Activated naive CD8-positive, alpha-beta T cell (primary cell): ENCODE measurements around the gene NDEL1.

ENCODE experiments used
- H3K27ac Mint-ChIP-seq: one replicate; pipeline ENCODE4 v1.8.0; 2021; ENCODE audit warnings: mixed read lengths
- H3K27me3 Mint-ChIP-seq: one replicate; pipeline ENCODE4 v1.8.0; 2021; ENCODE audit warnings: mixed read lengths
- H3K36me3 Mint-ChIP-seq: one replicate; pipeline ENCODE4 v1.8.0; 2021; ENCODE audit warnings: mixed read lengths
- H3K4me1 Mint-ChIP-seq: one replicate; pipeline ENCODE4 v1.8.0; 2021; ENCODE audit warnings: low read depth, mixed read lengths
- H3K4me3 Mint-ChIP-seq: one replicate; pipeline ENCODE4 v1.8.0; 2021; ENCODE audit warnings: mild to moderate bottlenecking, mixed read lengths
- H3K9me3 Mint-ChIP-seq: one replicate; pipeline ENCODE4 v1.8.0; 2021; ENCODE audit warnings: low read depth, mixed read lengths

The NDEL1 gene

GRCh38 chr17:8436169-8436843 lies 622 bp downstream of the NDEL1 start:
- H3K4me3 Mint-ChIP-seq: peak overlapping the region; percentile 99
- H3K4me1 Mint-ChIP-seq: peaks cover 44% of the 10 kb centered on the region
- H3K27me3 Mint-ChIP-seq: no peaks in the 10 kb centered on the region
- H3K36me3 Mint-ChIP-seq: peaks cover 8% of the 10 kb centered on the region
- H3K27ac Mint-ChIP-seq: peak overlapping the region; percentile 97
- H3K9me3 Mint-ChIP-seq: no peaks in the 10 kb centered on the region

GRCh38 chr17:8436844-8437171 lies 1.1 kb downstream of the NDEL1 start:
- H3K4me1 Mint-ChIP-seq: peaks cover 49% of the 10 kb centered on the region
- peak overlapping the region; percentile 99 for H3K4me3 Mint-ChIP-seq
- H3K9me3 Mint-ChIP-seq: no peaks in the 10 kb centered on the region
- H3K27me3 Mint-ChIP-seq: no peaks in the 10 kb centered on the region
- peak overlapping the region; percentile 97 for H3K27ac Mint-ChIP-seq
- H3K36me3 Mint-ChIP-seq: peaks cover 8% of the 10 kb centered on the region

- H3K9me3 Mint-ChIP-seq: no peaks in the 10 kb centered on the region
- peak overlapping the region; percentile 78 for H3K4me3 Mint-ChIP-seq
- peaks cover 10% of the 10 kb centered on the region for H3K36me3 Mint-ChIP-seq
- H3K4me1 Mint-ChIP-seq: peaks cover 62% of the 10 kb centered on the region
- peak overlapping the region; percentile 41 for H3K27ac Mint-ChIP-seq
- no peaks in the 10 kb centered on the region for H3K27me3 Mint-ChIP-seq
Observed at GRCh38 chr17:8438441-8438840, 2.8 kb downstream of the NDEL1 start.

DNA sequence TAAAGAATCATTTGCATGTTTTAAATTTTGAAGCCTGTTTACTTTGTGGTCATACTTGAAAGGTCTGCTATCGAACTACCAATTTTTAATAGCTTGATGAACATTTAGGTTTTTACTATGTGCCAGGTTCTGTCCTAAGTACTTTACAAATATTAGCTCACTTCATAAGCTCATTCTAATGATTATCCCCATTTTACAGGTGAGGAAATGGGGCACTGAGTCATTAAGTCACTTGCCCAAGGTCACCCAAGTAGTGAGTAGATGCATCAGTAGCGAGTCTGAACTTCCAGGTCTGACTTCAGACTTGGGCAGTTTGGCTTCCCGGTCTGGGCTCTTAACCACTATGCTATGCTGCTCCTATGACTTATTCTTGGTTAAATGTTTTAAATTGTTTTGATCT lies 4.0 kb downstream of the NDEL1 start:
- H3K36me3 Mint-ChIP-seq: peaks cover 11% of the 10 kb centered on the region
- H3K27ac Mint-ChIP-seq: peak overlapping the region; percentile 54
- H3K4me1 Mint-ChIP-seq: peaks cover 72% of the 10 kb centered on the region
- no peaks in the 10 kb centered on the region for H3K9me3 Mint-ChIP-seq
- peak overlapping the region; percentile 56 for H3K4me3 Mint-ChIP-seq
- H3K27me3 Mint-ChIP-seq: no peaks in the 10 kb centered on the region

GRCh38 chr17:8441690-8442089 lies 6.0 kb downstream of the NDEL1 start:
- Mint-ChIP-seq H3K27me3 (no peaks in the 10 kb centered on the region), H3K4me1 (peaks cover 67% of the 10 kb centered on the region), H3K27ac (peak overlapping the region; percentile 69), H3K4me3 (peak overlapping the region; percentile 36), H3K36me3 (peaks cover 10% of the 10 kb centered on the region), H3K9me3 (no peaks in the 10 kb centered on the region)

DNA sequence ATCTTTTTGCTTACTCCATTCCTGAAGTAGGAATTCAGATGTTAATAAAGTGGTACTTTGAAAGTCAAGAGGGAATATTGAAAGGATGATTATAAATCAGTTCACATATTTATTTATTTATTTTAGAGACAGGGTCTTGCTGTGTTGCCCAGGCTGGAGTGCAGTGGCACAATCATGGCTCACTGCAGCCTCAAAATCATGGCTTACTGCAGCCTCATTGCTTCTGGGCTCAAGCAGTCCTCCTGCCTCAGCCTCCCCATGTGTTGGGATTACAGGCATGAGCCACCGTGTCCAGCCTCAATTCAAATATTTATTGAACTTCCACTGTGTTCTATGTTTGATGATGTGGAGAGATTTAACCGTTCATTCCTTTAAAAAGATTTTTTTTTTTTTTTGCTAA lies 6.6 kb downstream of the NDEL1 start:
- peaks cover 12% of the 10 kb centered on the region for H3K36me3 Mint-ChIP-seq
- peaks cover 66% of the 10 kb centered on the region for H3K4me1 Mint-ChIP-seq
- no peaks in the 10 kb centered on the region for H3K27me3 Mint-ChIP-seq

GRCh38 chr17:8443756-8444155 lies 8.1 kb downstream of the NDEL1 start:
- no peak overlapping the region for H3K4me3 Mint-ChIP-seq
- H3K27ac Mint-ChIP-seq: peak overlapping the region; percentile 81
- no peaks in the 10 kb centered on the region for H3K27me3 Mint-ChIP-seq
- H3K36me3 Mint-ChIP-seq: peaks cover 12% of the 10 kb centered on the region
- peaks cover 57% of the 10 kb centered on the region for H3K4me1 Mint-ChIP-seq
- no peaks in the 10 kb centered on the region for H3K9me3 Mint-ChIP-seq

More for the DNA sequence above, 6.6 kb downstream of the NDEL1 start:
- peak overlapping the region; percentile 36 for H3K4me3 Mint-ChIP-seq
- no peaks in the 10 kb centered on the region for H3K9me3 Mint-ChIP-seq
- H3K27ac Mint-ChIP-seq: peak overlapping the region; percentile 69

DNA sequence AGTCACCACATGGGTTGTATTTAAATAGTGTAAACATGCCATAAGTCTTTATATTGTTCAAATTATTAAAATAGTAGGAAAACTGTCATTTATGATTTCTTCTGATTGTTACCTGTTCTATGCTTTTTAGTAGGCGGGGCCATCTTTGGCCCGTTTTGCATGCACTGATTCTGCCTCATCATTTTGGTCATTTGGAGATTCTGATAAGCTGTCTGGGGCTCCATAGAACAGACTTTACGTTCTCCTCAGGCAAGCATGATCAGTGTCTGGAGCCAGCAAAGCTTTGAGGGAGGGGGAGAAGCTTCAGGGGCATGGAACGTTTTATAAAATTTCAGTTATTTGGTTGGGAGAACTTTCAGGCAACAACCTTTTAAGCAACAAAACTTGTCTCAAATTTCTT lies 8.8 kb downstream of the NDEL1 start:
- no peaks in the 10 kb centered on the region for H3K9me3 Mint-ChIP-seq
- peaks cover 15% of the 10 kb centered on the region for H3K36me3 Mint-ChIP-seq
- H3K4me1 Mint-ChIP-seq: peaks cover 55% of the 10 kb centered on the region
- no peaks in the 10 kb centered on the region for H3K27me3 Mint-ChIP-seq
- no peak overlapping the region for H3K4me3 Mint-ChIP-seq
- no peak overlapping the region for H3K27ac Mint-ChIP-seq

DNA sequence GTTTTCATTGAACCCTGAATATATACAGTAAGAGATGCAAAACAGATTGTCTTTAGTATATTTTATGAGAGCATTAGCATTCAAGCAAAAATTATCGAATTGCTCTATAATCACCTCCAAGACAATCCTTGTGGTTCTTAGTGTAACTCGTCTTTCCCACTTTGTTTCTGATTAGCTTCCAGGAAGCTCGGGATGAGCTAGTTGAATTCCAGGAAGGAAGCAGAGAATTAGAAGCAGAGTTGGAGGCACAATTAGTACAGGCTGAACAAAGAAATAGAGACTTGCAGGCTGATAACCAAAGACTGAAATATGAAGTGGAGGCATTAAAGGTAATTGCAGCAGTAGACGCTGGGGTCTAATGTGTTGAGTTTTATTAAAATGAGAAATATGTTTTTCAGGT lies 9.9 kb downstream of the NDEL1 start:
- Mint-ChIP-seq H3K27ac (no peak overlapping the region), H3K27me3 (no peaks in the 10 kb centered on the region), H3K9me3 (no peaks in the 10 kb centered on the region), H3K4me1 (peaks cover 47% of the 10 kb centered on the region), H3K36me3 (peaks cover 14% of the 10 kb centered on the region), H3K4me3 (no peak overlapping the region)

DNA sequence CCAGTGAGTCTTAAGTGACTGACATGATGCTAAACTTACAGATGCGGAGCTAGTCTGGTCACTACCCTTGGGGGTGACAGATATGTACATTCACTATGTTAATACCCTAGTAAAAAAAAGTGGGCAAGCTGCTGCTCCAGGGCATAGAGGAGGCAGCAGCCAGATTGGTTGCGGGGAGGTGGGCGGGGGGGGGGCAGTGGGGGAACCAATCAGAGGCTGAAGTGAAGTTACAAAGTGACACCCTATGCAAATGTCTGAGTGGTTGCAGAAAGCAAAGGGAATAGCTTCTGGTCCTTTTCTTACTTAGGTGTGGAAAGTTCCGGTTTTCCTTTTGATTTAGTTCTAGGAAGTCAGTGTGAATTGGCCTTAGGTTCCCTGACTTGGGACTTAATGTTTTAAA lies 12.1 kb downstream of the NDEL1 start:
- Mint-ChIP-seq H3K27ac (no peak overlapping the region), H3K36me3 (peaks cover 14% of the 10 kb centered on the region), H3K9me3 (no peaks in the 10 kb centered on the region), H3K27me3 (no peaks in the 10 kb centered on the region), H3K4me1 (peaks cover 28% of the 10 kb centered on the region), H3K4me3 (no peak overlapping the region)

GRCh38 chr17:8448310-8448709 lies 12.6 kb downstream of the NDEL1 start:
- Mint-ChIP-seq H3K36me3 (peaks cover 13% of the 10 kb centered on the region), H3K9me3 (no peaks in the 10 kb centered on the region), H3K4me1 (peaks cover 24% of the 10 kb centered on the region), H3K27me3 (no peaks in the 10 kb centered on the region), H3K27ac (no peak overlapping the region), H3K4me3 (no peak overlapping the region)

GRCh38 chr17:8451933-8452614 lies 16.4 kb downstream of the NDEL1 start:
- H3K4me1 Mint-ChIP-seq: peaks cover 9% of the 10 kb centered on the region
- H3K27ac Mint-ChIP-seq: no peak overlapping the region

DNA sequence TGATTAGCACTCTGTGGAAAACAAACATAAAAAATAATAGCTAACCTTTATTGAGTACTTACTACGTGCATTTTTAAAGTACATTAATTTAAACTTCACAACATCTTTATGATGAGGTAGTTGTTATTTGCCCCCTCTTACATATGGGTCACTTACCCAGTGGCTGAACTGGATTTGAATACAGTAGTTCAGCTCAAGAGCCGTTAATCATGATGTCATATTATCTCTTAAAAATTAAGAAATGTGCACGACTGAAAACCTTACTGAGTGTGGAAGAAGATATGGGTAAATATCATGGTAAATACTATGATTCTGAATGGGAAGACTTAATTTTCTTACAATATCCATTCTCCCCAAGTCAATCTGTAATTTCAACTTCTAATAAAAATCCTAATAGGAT lies 17.6 kb downstream of the NDEL1 start:
- Mint-ChIP-seq H3K9me3 (no peaks in the 10 kb centered on the region), H3K27me3 (no peaks in the 10 kb centered on the region), H3K27ac (no peak overlapping the region), H3K4me1 (peaks cover 12% of the 10 kb centered on the region), H3K36me3 (peaks cover 16% of the 10 kb centered on the region), H3K4me3 (no peak overlapping the region)

More at GRCh38 chr17:8451933-8452614, 16.4 kb downstream of the NDEL1 start:
- Mint-ChIP-seq H3K9me3 (no peaks in the 10 kb centered on the region), H3K36me3 (peaks cover 13% of the 10 kb centered on the region), H3K27me3 (no peaks in the 10 kb centered on the region), H3K4me3 (no peak overlapping the region)

- Mint-ChIP-seq H3K4me3 (no peak overlapping the region), H3K36me3 (peaks cover 12% of the 10 kb centered on the region), H3K9me3 (no peaks in the 10 kb centered on the region), H3K27ac (no peak overlapping the region), H3K27me3 (no peaks in the 10 kb centered on the region), H3K4me1 (peaks cover 11% of the 10 kb centered on the region)
Observed at GRCh38 chr17:8455665-8456209, 20.1 kb downstream of the NDEL1 start.

GRCh38 chr17:8458128-8458527 lies 22.4 kb downstream of the NDEL1 start:
- peaks cover 16% of the 10 kb centered on the region for H3K4me1 Mint-ChIP-seq
- H3K9me3 Mint-ChIP-seq: no peaks in the 10 kb centered on the region
- H3K27me3 Mint-ChIP-seq: no peaks in the 10 kb centered on the region
- H3K4me3 Mint-ChIP-seq: no peak overlapping the region
- peak overlapping the region; percentile 9 for H3K27ac Mint-ChIP-seq
- H3K36me3 Mint-ChIP-seq: peaks cover 12% of the 10 kb centered on the region
